Endothelial cell of umbilical vein (primary cell): ENCODE data around the gene PANX1. TPM values are rescaled to one million over a fixed set of nuclear protein-coding genes. Genes with fewer than 3 reads are reported as not detected.

ENCODE experiments used
- BruUV-seq: library from RNA; stranded (reverse); fragments of 400-500 nt; replicated peaks from 2 replicates; lab custom pipeline; 2021; lab: Mats Ljungman, UMichigan
- CTCF ChIA-PET: fragments of 300-600, 350-600 bp; sonication (Branson Sonifier 250); formaldehyde crosslinking; loops from one replicate; lab custom pipeline; 2021; ENCODE audit warnings: antibody characterized with exemption, inconsistent platforms; lab: Charles Lee
- POLR2A ChIA-PET: fragments of 300-600, 350-600 bp; sonication (Branson Sonifier 250); formaldehyde crosslinking; loops from one replicate; lab custom pipeline; 2021; ENCODE audit warnings: antibody characterized with exemption, inconsistent platforms; lab: Charles Lee
- DNase-seq: peaks from one replicate; pipeline ENCODE4 v3.0.0-alpha.2; 2011; ENCODE audit warnings: low read depth, low spot score
- FAIRE-seq: peaks from 2 replicates; lab custom pipeline; 2011; peaks lifted over from hg19 to GRCh38; lab: Jason Lieb, UNC
- H2AFZ ChIP-seq: 2 replicates; pipeline ENCODE4 v1.6.0; 2012; ENCODE audit warnings: low read depth, low read length, control low read depth, inconsistent platforms
- H3K27ac ChIP-seq: 2 replicates; pipeline ENCODE4 v1.5.1; 2011; ENCODE audit warnings: low read depth, mild to moderate bottlenecking, control low read depth, low read length, moderate library complexity; ENCODE audit not compliant: insufficient read depth
- H3K27me3 ChIP-seq, 2 experiments: 2 replicates each; pipeline versions ENCODE4 v1.6.0 to v1.6.1; 2011; ENCODE audit warnings: low read length in 2 of 2, mixed read lengths in 1 of 2; ENCODE audit not compliant: control insufficient read depth in 2 of 2, insufficient read depth in 2 of 2
- H3K36me3 ChIP-seq, 2 experiments: 2 replicates in 1 of 2; 3 replicates in 1 of 2; pipeline ENCODE4 v1.5.1; 2011; ENCODE audit warnings: low read length in 2 of 2, mild to moderate bottlenecking in 1 of 2, moderate library complexity in 1 of 2; ENCODE audit not compliant: control insufficient read depth in 2 of 2, insufficient read depth in 2 of 2; ENCODE audit errors: extremely low read depth in 1 of 2
- H3K4me1 ChIP-seq: 3 replicates; pipeline ENCODE4 v1.5.1; 2011; ENCODE audit warnings: mild to moderate bottlenecking, low read length; ENCODE audit not compliant: control insufficient read depth, insufficient read depth; ENCODE audit errors: extremely low read depth
- H3K4me2 ChIP-seq: 2 replicates; pipeline ENCODE4 v1.6.1; 2011; ENCODE audit warnings: low read length, control low read depth, mixed read lengths; ENCODE audit not compliant: insufficient read depth
- H3K4me3 ChIP-seq, 3 experiments: fragments of 200-600 bp in 1 of 3; sonication (generic), shearing (Covaris generic) in 1 of 3; replicated peaks in 1 of 3; 2 replicates each; pipeline ENCODE4 v1.5.1; 2011 to 2016; ENCODE audit warnings: control low read depth in 3 of 3, low read length in 3 of 3, mild to moderate bottlenecking in 2 of 3, inconsistent platforms in 1 of 3, low read depth in 1 of 3, moderate library complexity in 1 of 3; ENCODE audit not compliant: insufficient read depth in 1 of 3
- H3K79me2 ChIP-seq: 2 replicates; pipeline ENCODE4 v1.6.0; 2012; ENCODE audit warnings: low read length, inconsistent platforms; ENCODE audit not compliant: control insufficient read depth, insufficient read depth
- H3K9ac ChIP-seq: replicated peaks from 2 replicates; pipeline ENCODE3; 2011; ENCODE audit warnings: low read length, control low read depth; ENCODE audit not compliant: insufficient read depth; ENCODE audit errors: extremely low read depth
- H3K9me1 ChIP-seq: replicated peaks from 3 replicates; pipeline ENCODE4 v1.6.0; 2011; ENCODE audit warnings: mild to moderate bottlenecking, low read length; ENCODE audit not compliant: control insufficient read depth, insufficient read depth; ENCODE audit errors: extremely low read depth
- H3K9me3 ChIP-seq: replicated peaks from 2 replicates; pipeline ENCODE4 v1.5.1; 2012; ENCODE audit warnings: low read length, inconsistent platforms; ENCODE audit not compliant: control insufficient read depth, insufficient read depth
- H4K20me1 ChIP-seq: replicated peaks from 2 replicates; pipeline ENCODE3; 2011; ENCODE audit warnings: mild to moderate bottlenecking, low read length; ENCODE audit not compliant: control insufficient read depth, insufficient read depth; ENCODE audit errors: extremely low read depth
- EZH2 ChIP-seq: IDR thresholded peaks from 2 replicates; pipeline ENCODE4 v1.6.1; 2012; ENCODE audit warnings: borderline replicate concordance, low read depth, mild to moderate bottlenecking, moderate library complexity, low read length, inconsistent platforms; ENCODE audit not compliant: severe bottlenecking
- FOS ChIP-seq: IDR thresholded peaks from 2 replicates; pipeline ENCODE4 v1.6.1; 2011; ENCODE audit warnings: mild to moderate bottlenecking, low read length, moderate library complexity, borderline replicate concordance; ENCODE audit not compliant: insufficient read depth
- GATA2 ChIP-seq: IDR thresholded peaks from 2 replicates; pipeline ENCODE4 v1.7.0; 2011; ENCODE audit warnings: low read depth, mild to moderate bottlenecking, moderate library complexity, mixed read lengths, low read length; ENCODE audit not compliant: insufficient read length, insufficient read depth
- JUN ChIP-seq: IDR thresholded peaks from 2 replicates; pipeline ENCODE4 v1.6.1; 2011; ENCODE audit warnings: borderline replicate concordance, low read depth; ENCODE audit not compliant: insufficient read length, insufficient read depth
- MAX ChIP-seq: IDR thresholded peaks from 2 replicates; pipeline ENCODE4 v1.6.1; 2011; ENCODE audit not compliant: insufficient read depth, insufficient read length
- MYC ChIP-seq: IDR thresholded peaks from one replicate; pipeline ENCODE4 v1.6.1; 2011; ENCODE audit warnings: mild to moderate bottlenecking, low read depth, low read length
- POLR2A ChIP-seq: IDR thresholded peaks from 2 replicates; pipeline ENCODE4 v1.6.1; 2012; ENCODE audit warnings: low read depth, mild to moderate bottlenecking, control low read depth, low read length
- POLR2AphosphoS5 ChIP-seq: IDR thresholded peaks from 2 replicates; pipeline ENCODE4 v1.6.1; 2012; ENCODE audit warnings: low read depth, mild to moderate bottlenecking, control low read depth, low read length, moderate library complexity; ENCODE audit not compliant: insufficient read depth
- dilution Hi-C: fragments of 300-500 bp; cut with MboI; formaldehyde crosslinking; loops from one replicate; pipeline ENCODE4 v1.15.0; 2019; ENCODE audit warnings: low sequenced_read_pairs; ENCODE audit not compliant: extremely low pct_ligation_motif_present
- intact Hi-C: fragments of 100-400 bp; cut with micrococcal nuclease; formaldehyde crosslinking; loops from one replicate; pipeline ENCODE4 v1.10.0; 2022
- polyA plus RNA-seq, 4 experiments: library from polyadenylated mRNA; depleted of rRNA in 3 of 4; stranded (reverse) in 3 of 4; unstranded in 1 of 4; fragments of >200 nt; gene quantifications; 2 replicates each; pipeline versions ENCODE4 v1.2.1 to v1.2.3, GENCODE V29; 2011 to 2012; ENCODE audit warnings: missing spikeins in 1 of 4
- total RNA-seq: library from RNA; stranded (reverse); gene quantifications from 2 replicates; pipeline ENCODE4 v1.2.3, GENCODE V29; 2021
- TF ChIP-seq, protein P1 (sequence below), 2 donors: IDR thresholded peaks; 1 replicate in 1 of 2; 2 replicates in 1 of 2; pipeline ENCODE4 v1.5.1; 2011; ENCODE audit warnings: low read length in 2 of 2, mild to moderate bottlenecking in 2 of 2, moderate library complexity in 2 of 2, control low read depth in 1 of 2, inconsistent platforms in 1 of 2, low read depth in 1 of 2; ENCODE audit not compliant: insufficient read depth in 1 of 2; ENCODE audit errors: extremely low read depth in 1 of 2

Gene PANX1
- total and polyA plus RNA-seq, 2 donors (not counting 3 experiments of a cell fraction or from before 2014, with no cell fraction given): 9.5 to 20.9 TPM

DNA sequence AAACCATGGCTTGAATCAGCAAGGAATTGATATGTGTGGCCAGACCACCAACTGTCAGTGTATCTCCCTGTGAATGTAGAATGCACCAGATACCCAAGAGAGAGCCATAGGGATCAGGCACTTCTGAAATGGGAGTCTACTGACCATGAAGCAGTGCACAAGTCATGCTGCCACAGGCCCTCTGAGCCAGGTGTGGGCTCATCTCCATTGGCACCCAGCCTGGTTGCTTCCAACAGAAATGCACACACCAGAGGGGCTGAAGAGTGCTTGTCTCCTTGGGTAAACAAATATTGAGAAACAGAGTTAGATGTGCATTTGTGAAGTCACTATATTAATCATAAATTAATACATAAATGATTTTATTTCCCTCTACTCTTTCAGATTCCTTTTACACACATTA lies 28.4 kb upstream of the PANX1 start:
- intact Hi-C loops (no loop called here), dilution Hi-C loops (no loop called here)
- no peaks in the 10 kb centered on the region for H3K9me3 ChIP-seq
- no peak overlapping the region for H3K4me2 ChIP-seq
- no peak overlapping the region for H2AFZ ChIP-seq
- ChIA-PET POLR2A (no interaction called here), CTCF (no interaction called here)
- no peak overlapping the region for H3K27ac ChIP-seq
- DNase-seq: no peak
- H3K27me3 ChIP-seq: no peaks in the 10 kb centered on the region
- no peaks in the 10 kb centered on the region for H3K4me1 ChIP-seq
- H3K4me3 ChIP-seq: no peak overlapping the region
- TF ChIP-seq JUN: no peak
- no peak for TF ChIP-seq MAX
- TF ChIP-seq FOS: no peak
- TF ChIP-seq EZH2: no peak
- no peak for TF ChIP-seq POLR2A
- TF ChIP-seq POLR2AphosphoS5: no peak
- TF ChIP-seq GATA2: no peak
- no peaks in the 10 kb centered on the region for H3K79me2 ChIP-seq
- no peaks in the 10 kb centered on the region for H3K36me3 ChIP-seq
- BruUV-seq: no TSS peak
- H4K20me1 ChIP-seq: no peaks in the 10 kb centered on the region
- no peak for FAIRE-seq
- H3K9me1 ChIP-seq: no peaks in the 10 kb centered on the region
- H3K9ac ChIP-seq: no peak overlapping the region

GRCh38 chr11:94103471-94103870 lies 25.2 kb upstream of the PANX1 start:
- ChIA-PET CTCF (no interaction called here), POLR2A (no interaction called here)
- H3K9me3 ChIP-seq: no peaks in the 10 kb centered on the region
- no peak overlapping the region for H2AFZ ChIP-seq
- FAIRE-seq: no peak
- H4K20me1 ChIP-seq: no peaks in the 10 kb centered on the region
- H3K4me1 ChIP-seq: no peaks in the 10 kb centered on the region
- no peak overlapping the region for H3K9ac ChIP-seq
- no peaks in the 10 kb centered on the region for H3K9me1 ChIP-seq
- intact Hi-C loops (no loop called here), dilution Hi-C loops (no loop called here)
- TF ChIP-seq GATA2 (no peak), MAX (no peak), JUN (no peak), POLR2A (no peak), EZH2 (no peak), FOS (no peak), POLR2AphosphoS5 (no peak), MYC (no peak)
- TF ChIP-seq, protein P1, sequence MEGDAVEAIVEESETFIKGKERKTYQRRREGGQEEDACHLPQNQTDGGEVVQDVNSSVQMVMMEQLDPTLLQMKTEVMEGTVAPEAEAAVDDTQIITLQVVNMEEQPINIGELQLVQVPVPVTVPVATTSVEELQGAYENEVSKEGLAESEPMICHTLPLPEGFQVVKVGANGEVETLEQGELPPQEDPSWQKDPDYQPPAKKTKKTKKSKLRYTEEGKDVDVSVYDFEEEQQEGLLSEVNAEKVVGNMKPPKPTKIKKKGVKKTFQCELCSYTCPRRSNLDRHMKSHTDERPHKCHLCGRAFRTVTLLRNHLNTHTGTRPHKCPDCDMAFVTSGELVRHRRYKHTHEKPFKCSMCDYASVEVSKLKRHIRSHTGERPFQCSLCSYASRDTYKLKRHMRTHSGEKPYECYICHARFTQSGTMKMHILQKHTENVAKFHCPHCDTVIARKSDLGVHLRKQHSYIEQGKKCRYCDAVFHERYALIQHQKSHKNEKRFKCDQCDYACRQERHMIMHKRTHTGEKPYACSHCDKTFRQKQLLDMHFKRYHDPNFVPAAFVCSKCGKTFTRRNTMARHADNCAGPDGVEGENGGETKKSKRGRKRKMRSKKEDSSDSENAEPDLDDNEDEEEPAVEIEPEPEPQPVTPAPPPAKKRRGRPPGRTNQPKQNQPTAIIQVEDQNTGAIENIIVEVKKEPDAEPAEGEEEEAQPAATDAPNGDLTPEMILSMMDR (IDR thresholded peaks at IDR 0.05; ENCODE audit: extremely low read depth in 1 of 2, insufficient read depth in 1 of 2, low read depth in 1 of 2, low read length in 2 of 2): no peak
- no peak overlapping the region for H3K27ac ChIP-seq
- no peak overlapping the region for H3K4me3 ChIP-seq
- no peaks in the 10 kb centered on the region for H3K27me3 ChIP-seq
- no peak overlapping the region for H3K4me2 ChIP-seq
- H3K36me3 ChIP-seq: no peaks in the 10 kb centered on the region
- no TSS peak for BruUV-seq
- H3K79me2 ChIP-seq: no peaks in the 10 kb centered on the region
- DNase-seq: no peak
